Gastroesophageal sphincter (tissue), 3 donors: Measurements from ENCODE around the gene ABCC2.

Experiments
- POLR2A ChIP-seq, 2 donors: fragments of 450-650 bp; IDR thresholded peaks; one replicate each; pipeline ENCODE4 v1.6.1; 2017; ENCODE audit warnings: antibody characterized with exemption in 2 of 2, mild to moderate bottlenecking in 2 of 2, moderate library complexity in 1 of 2
- POLR2AphosphoS5 ChIP-seq: sonication (generic); formaldehyde crosslinking; IDR thresholded peaks from one replicate; pipeline ENCODE4 v1.6.1; 2017; ENCODE audit warnings: antibody characterized with exemption
- TF ChIP-seq, protein P1 (sequence below), 4 experiments: fragments of 200-600 bp in 2 of 4; fragments of 450-650 bp in 2 of 4; sonication (generic) in 1 of 4; IDR thresholded peaks; one replicate each; pipeline ENCODE4 v1.5.1; 2017 to 2019; ENCODE audit warnings: antibody characterized with exemption in 4 of 4, mild to moderate bottlenecking in 2 of 4, moderate library complexity in 2 of 4

DNA sequence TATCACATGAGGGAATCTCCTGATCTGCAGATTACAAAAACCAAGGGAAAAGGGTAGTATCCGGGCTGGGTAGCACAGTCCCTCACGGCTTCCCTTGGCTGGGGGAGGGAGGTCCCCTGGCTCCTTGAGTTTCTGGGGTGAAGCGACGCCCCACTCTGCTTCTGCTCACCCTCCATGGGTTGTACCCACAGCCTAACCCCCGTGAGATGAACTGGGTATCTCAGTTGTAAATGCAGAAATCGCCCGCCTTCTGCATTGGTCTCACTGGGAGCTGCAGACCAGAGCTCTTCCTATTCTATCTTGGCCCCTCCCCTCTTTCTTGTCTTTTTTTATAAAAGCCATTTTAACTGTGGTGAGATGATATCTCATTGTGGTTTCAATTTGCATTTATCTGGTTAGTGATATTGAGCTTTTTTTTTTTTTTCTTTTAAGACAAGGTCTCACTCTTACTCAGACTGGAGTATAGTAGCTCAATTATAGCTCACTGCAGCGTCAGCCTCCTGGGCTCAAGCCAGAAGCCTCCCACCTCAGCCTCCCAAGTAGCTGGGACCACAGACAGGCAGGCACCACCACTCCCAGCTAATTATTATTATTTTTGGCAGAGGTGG, 87.8 kb downstream of the ABCC2 start:
- TF ChIP-seq, protein P1, sequence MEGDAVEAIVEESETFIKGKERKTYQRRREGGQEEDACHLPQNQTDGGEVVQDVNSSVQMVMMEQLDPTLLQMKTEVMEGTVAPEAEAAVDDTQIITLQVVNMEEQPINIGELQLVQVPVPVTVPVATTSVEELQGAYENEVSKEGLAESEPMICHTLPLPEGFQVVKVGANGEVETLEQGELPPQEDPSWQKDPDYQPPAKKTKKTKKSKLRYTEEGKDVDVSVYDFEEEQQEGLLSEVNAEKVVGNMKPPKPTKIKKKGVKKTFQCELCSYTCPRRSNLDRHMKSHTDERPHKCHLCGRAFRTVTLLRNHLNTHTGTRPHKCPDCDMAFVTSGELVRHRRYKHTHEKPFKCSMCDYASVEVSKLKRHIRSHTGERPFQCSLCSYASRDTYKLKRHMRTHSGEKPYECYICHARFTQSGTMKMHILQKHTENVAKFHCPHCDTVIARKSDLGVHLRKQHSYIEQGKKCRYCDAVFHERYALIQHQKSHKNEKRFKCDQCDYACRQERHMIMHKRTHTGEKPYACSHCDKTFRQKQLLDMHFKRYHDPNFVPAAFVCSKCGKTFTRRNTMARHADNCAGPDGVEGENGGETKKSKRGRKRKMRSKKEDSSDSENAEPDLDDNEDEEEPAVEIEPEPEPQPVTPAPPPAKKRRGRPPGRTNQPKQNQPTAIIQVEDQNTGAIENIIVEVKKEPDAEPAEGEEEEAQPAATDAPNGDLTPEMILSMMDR (IDR thresholded peaks at IDR 0.05) = no peak
- no peak for TF ChIP-seq POLR2AphosphoS5
- no peak for TF ChIP-seq POLR2A (IDR thresholded peaks at IDR 0.05)
